Measurements from ENCODE around the gene VWC2L.

Gene VWC2L

DNA sequence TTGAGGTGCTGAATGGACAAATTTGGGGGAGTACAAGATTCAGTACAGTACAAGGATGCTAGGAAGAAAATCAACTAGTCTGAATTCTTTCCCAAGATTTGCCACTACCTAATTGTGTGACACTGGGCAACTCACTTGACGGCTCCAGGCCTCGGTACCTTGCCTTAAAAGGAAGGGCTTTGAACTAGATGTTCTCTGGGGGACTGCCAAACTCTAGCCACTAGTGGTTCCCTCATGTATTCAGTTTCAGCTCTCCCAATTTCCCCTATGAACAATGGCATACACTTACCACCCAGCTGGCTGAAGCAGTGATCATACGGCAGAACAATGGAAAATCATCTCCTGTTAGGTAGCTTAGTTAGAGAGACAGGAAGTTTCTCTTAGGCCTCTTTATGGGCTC lies 73.4 kb downstream of the VWC2L start:
- ATAC-seq (replicated peaks) (no peak), DNase-seq (no peak)
- Mint-ChIP-seq H3K36me3 (ENCODE audit: insufficient read depth) (no peaks in the 10 kb centered on the region), H3K9me3 (peaks cover 2 to 7% of the 10 kb centered on the region in 2 donors), H3K4me1 (ENCODE audit: low read depth in 2 of 2) (no peaks in the 10 kb centered on the region), H3K27me3 (no peaks in the 10 kb centered on the region), H3K27ac (no peak overlapping the region), H3K4me3 (no peak overlapping the region)

GRCh38 chr2:214484701-214485100 lies 73.8 kb downstream of the VWC2L start:
- Mint-ChIP-seq H3K4me3 (no peak overlapping the region), H3K27ac (no peak overlapping the region), H3K36me3 (ENCODE audit: insufficient read depth) (no peaks in the 10 kb centered on the region), H3K9me3 (peaks cover 2 to 7% of the 10 kb centered on the region in 2 donors), H3K27me3 (no peaks in the 10 kb centered on the region), H3K4me1 (ENCODE audit: low read depth in 2 of 2) (no peaks in the 10 kb centered on the region)
- DNase-seq (no peak), ATAC-seq (replicated peaks) (no peak)

GRCh38 chr2:214489181-214489580 lies 78.3 kb downstream of the VWC2L start:
- Mint-ChIP-seq H3K9me3 (peaks cover 2 to 17% of the 10 kb centered on the region in 2 donors), H3K36me3 (ENCODE audit: insufficient read depth) (no peaks in the 10 kb centered on the region), H3K27ac (no peak overlapping the region), H3K4me1 (ENCODE audit: low read depth in 2 of 2) (no peaks in the 10 kb centered on the region), H3K4me3 (no peak overlapping the region), H3K27me3 (peaks cover 0 to 10% of the 10 kb centered on the region in 2 donors)
- ATAC-seq (replicated peaks) (no peak), DNase-seq (no peak)

DNA sequence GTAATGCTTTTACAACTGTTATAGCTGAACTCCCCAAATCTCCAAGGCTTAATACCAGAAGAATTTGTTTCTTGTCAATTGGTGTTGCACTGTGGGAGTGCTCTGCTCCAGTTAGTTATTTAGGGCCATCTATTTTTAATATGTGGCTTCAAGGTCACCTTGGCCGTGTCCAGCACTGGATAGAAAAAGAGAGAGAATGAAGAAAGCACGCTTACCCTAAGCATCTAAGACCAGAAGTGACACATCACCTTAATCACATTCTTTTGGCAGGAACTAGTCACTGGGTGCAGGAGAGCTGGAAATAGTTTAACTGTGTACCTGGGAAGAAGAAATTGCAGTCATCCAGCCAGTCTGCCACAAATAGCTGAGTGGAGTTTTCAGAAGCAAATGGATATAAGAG lies 78.8 kb downstream of the VWC2L start:
- Mint-ChIP-seq H3K4me3 (no peak overlapping the region), H3K9me3 (peaks cover 0 to 17% of the 10 kb centered on the region in 2 donors), H3K36me3 (ENCODE audit: insufficient read depth) (no peaks in the 10 kb centered on the region), H3K27me3 (peaks cover 0 to 10% of the 10 kb centered on the region in 2 donors), H3K4me1 (ENCODE audit: low read depth in 2 of 2) (no peaks in the 10 kb centered on the region), H3K27ac (no peak overlapping the region)
- ATAC-seq (replicated peaks) (no peak), DNase-seq (no peak)

GRCh38 chr2:214492152-214492551 lies 81.3 kb downstream of the VWC2L start:
- Mint-ChIP-seq H3K27ac (no peak overlapping the region), H3K4me1 (ENCODE audit: low read depth in 2 of 2) (no peaks in the 10 kb centered on the region), H3K9me3 (peaks cover 0 to 15% of the 10 kb centered on the region in 2 donors), H3K36me3 (ENCODE audit: insufficient read depth) (no peaks in the 10 kb centered on the region), H3K27me3 (peaks cover 0 to 10% of the 10 kb centered on the region in 2 donors), H3K4me3 (no peak overlapping the region)
- ATAC-seq (replicated peaks) = no peak
- no peak for DNase-seq

DNA sequence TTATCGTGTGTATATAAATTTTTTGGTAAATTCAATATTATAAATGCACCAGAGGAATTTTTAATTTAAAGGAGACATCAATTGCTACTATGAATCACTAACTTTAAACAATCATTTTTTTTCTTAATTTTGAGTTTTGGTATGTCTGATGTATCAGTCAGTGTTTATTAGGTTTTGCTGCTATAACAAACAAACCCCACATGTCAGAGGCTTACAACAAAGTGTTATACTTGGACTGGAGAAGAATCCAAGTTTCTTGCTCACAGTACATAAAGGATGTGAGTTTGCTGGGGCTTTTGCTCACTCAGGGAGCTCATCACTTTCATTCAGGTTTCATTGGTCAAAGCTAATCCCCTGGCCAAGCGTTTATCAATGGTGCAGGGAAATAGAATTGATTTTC lies 81.8 kb downstream of the VWC2L start:
- no peak overlapping the region for H3K4me3 Mint-ChIP-seq
- H3K36me3 Mint-ChIP-seq (ENCODE audit: insufficient read depth) = no peaks in the 10 kb centered on the region
- H3K27me3 Mint-ChIP-seq = peaks cover 0 to 10% of the 10 kb centered on the region in 2 donors
- no peaks in the 10 kb centered on the region for H3K4me1 Mint-ChIP-seq (ENCODE audit: low read depth in 2 of 2)
- no peak overlapping the region for H3K27ac Mint-ChIP-seq
- DNase-seq (no peak), ATAC-seq (replicated peaks) (no peak)
- H3K9me3 Mint-ChIP-seq = peaks cover 0 to 11% of the 10 kb centered on the region in 2 donors

DNA sequence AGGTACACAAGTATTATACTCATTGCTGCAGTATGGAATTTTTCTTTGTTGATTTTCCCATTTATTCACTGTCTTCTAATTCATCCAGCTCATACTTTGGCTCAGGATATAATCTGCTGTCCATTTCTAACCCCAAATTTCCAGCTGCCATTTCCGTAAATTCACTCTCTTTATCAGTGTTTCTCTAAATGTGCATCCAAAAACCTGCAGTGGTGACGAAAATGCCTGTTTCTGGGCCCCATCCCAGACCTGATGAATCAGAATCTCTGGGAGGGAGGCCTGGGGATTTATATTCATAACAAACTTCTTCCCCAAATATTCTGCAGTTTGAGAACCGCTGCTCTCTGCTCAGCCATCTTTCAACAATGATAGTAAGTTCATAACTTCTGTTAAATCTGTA lies 86.6 kb downstream of the VWC2L start:
- Mint-ChIP-seq H3K4me1 (ENCODE audit: low read depth in 2 of 2) (no peaks in the 10 kb centered on the region), H3K9me3 (no peaks in the 10 kb centered on the region), H3K27me3 (no peaks in the 10 kb centered on the region), H3K36me3 (ENCODE audit: insufficient read depth) (no peaks in the 10 kb centered on the region), H3K4me3 (no peak overlapping the region), H3K27ac (no peak overlapping the region)
- ATAC-seq (replicated peaks) (no peak), DNase-seq (no peak)

DNA sequence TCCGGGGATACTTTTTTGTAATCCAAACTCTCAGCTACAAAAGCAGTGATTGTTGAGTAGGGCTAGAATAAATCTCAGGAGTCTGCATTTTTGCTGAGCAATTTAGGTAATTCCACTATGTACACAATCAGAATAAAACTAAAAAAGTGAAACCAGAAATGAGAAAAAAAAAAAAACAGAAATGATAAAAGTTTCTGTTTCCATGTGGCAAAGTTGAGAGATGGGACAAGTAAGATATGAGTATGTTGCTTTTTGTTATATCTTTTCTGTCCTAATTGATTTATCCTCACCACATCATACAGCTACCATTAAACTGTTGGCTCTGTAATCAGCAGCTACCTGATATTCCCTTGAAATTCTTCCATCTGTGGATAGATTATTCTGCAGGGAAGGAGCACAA lies 92.7 kb downstream of the VWC2L start:
- DNase-seq = no peak
- H3K4me3 Mint-ChIP-seq = no peak overlapping the region
- H3K9me3 Mint-ChIP-seq = no peaks in the 10 kb centered on the region
- H3K4me1 Mint-ChIP-seq (ENCODE audit: low read depth in 2 of 2) = no peaks in the 10 kb centered on the region
- ATAC-seq (replicated peaks) = no peak
- no peak overlapping the region for H3K27ac Mint-ChIP-seq
- H3K27me3 Mint-ChIP-seq = no peaks in the 10 kb centered on the region
- H3K36me3 Mint-ChIP-seq (ENCODE audit: insufficient read depth) = no peaks in the 10 kb centered on the region

DNA sequence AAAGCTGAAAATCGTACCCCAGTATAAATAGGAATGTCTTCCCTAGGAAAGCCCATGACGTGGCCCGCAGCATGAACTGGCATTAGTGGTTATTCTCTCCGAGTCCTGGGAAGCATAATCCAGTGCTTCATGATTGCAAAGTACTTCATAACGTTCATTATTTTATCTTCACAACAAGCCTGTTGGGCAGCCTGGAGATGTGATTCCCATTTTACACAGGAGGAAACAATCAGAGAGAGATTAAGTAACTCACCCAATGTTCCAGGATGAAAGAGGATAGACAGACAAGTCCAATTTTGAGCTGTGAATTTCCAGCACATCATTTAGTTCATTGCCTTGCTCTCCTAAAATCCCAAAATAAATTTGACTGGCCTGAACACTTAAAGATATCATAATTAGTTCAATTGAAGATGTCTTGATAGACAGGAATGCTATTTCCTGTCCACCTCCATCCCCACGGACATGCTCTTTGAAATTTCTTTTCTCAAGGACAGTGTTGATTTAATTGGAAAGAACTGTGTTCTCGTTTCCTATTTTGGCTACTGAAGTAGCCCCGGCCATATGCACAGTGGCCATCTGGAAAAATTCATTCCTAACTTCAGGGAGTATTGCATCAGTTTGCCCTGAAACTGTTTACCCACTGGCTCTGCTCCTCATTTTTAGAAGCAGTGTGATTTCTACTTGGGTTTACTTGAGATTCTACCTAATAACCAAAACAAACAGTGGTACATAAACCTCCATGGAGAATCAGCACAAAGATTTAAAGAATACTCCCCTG lies 93.9 kb downstream of the VWC2L start:
- no peaks in the 10 kb centered on the region for H3K27me3 Mint-ChIP-seq
- ATAC-seq (replicated peaks) (no peak), DNase-seq (no peak)
- H3K36me3 Mint-ChIP-seq (ENCODE audit: insufficient read depth) = no peaks in the 10 kb centered on the region
- H3K4me1 Mint-ChIP-seq (ENCODE audit: low read depth in 2 of 2) = no peaks in the 10 kb centered on the region
- H3K4me3 Mint-ChIP-seq = no peak overlapping the region
- no peaks in the 10 kb centered on the region for H3K9me3 Mint-ChIP-seq
- H3K27ac Mint-ChIP-seq = no peak overlapping the region

DNA sequence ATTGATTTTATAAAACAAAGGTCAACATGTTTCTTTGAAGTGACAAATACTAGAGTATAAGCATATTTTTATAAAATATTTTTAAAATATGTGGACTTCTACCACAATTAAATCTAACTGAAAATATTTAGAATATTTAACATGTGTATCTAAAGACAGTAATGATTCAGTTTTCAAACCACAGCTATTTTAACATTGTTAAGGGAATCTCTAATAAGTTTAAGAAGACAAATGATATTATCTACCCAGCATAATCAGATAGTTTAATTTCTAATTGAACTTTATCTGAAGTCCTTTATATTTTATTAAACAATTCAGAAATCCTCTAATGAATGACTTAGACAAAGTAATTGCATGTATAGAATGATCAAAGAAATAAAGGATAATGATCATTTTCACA lies 96.2 kb downstream of the VWC2L start:
- H3K9me3 Mint-ChIP-seq = no peaks in the 10 kb centered on the region
- no peak for DNase-seq
- H3K36me3 Mint-ChIP-seq (ENCODE audit: insufficient read depth) = peaks cover 3% of the 10 kb centered on the region
- no peak overlapping the region for H3K27ac Mint-ChIP-seq
- no peaks in the 10 kb centered on the region for H3K4me1 Mint-ChIP-seq (ENCODE audit: low read depth in 2 of 2)
- no peak for ATAC-seq (replicated peaks)
- H3K4me3 Mint-ChIP-seq = no peak overlapping the region
- H3K27me3 Mint-ChIP-seq = no peaks in the 10 kb centered on the region

DNA sequence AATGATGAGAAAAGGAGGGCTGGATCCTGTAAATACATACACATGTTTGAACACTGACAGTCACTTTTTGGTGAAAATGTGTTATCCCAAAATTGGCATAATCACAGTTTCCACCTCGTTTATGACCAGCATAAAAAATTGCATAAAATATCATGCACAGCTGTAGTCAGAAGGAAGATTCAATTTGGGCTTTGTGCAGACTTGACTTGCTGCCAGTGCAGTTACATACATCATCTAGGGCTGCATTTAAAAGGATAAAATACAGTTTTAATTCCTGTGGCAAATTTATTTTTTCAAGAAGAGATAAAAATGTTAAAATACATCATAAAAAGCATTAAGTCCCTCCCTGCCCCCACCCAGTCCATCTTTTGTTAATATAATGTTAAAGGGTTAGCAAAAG lies 103.8 kb downstream of the VWC2L start:
- H3K4me1 Mint-ChIP-seq (ENCODE audit: low read depth in 2 of 2) = no peaks in the 10 kb centered on the region
- H3K4me3 Mint-ChIP-seq = no peak overlapping the region
- H3K27ac Mint-ChIP-seq = no peak overlapping the region
- H3K9me3 Mint-ChIP-seq = no peaks in the 10 kb centered on the region
- peaks cover 3% of the 10 kb centered on the region for H3K36me3 Mint-ChIP-seq (ENCODE audit: insufficient read depth)
- no peaks in the 10 kb centered on the region for H3K27me3 Mint-ChIP-seq
- no peak for DNase-seq
- no peak for ATAC-seq (replicated peaks)

GRCh38 chr2:214515111-214515510 lies 104.3 kb downstream of the VWC2L start:
- Mint-ChIP-seq H3K27me3 (no peaks in the 10 kb centered on the region), H3K4me3 (no peak overlapping the region), H3K9me3 (no peaks in the 10 kb centered on the region), H3K4me1 (ENCODE audit: low read depth in 2 of 2) (no peaks in the 10 kb centered on the region), H3K27ac (no peak overlapping the region), H3K36me3 (ENCODE audit: insufficient read depth) (peaks cover 3% of the 10 kb centered on the region)
- no peak for DNase-seq
- ATAC-seq (replicated peaks) = no peak

DNA sequence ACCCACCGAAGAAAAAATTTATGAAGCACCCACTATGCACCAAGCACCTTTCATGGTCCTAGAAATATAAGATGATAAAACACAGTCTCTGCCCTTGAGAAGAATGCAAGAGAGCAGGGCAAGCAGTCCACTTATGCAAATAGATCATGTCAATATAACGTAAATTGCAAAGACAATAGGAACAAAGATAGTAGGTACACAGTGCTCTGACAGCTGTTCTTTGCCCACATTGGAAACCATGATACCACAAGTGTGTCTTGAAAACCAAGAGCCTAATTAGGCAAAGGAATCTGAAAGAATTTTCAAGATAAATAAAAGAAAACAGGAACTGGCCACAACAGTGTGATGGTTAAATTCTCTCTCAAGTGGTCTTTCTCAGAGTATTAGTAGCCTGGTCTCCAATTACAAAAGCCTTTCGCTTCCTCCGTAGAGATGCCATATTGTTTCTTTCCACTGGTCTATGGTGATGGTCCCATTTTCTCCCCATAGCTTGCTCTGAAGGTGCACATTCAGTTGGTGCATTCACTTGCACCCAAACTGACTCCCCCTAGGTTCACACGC lies 108.5 kb downstream of the VWC2L start:
- ATAC-seq (replicated peaks) (no peak), DNase-seq (no peak)
- Mint-ChIP-seq H3K36me3 (ENCODE audit: insufficient read depth) (no peaks in the 10 kb centered on the region), H3K27me3 (no peaks in the 10 kb centered on the region), H3K27ac (no peak overlapping the region), H3K4me1 (ENCODE audit: low read depth in 2 of 2) (no peaks in the 10 kb centered on the region), H3K4me3 (no peak overlapping the region), H3K9me3 (no peaks in the 10 kb centered on the region)

- Mint-ChIP-seq H3K4me1 (ENCODE audit: low read depth in 2 of 2) (no peaks in the 10 kb centered on the region), H3K9me3 (no peaks in the 10 kb centered on the region), H3K27me3 (peaks cover 0 to 9% of the 10 kb centered on the region in 2 donors), H3K4me3 (no peak overlapping the region), H3K27ac (no peak overlapping the region), H3K36me3 (ENCODE audit: insufficient read depth) (no peaks in the 10 kb centered on the region)
- no peak for DNase-seq
- no peak for ATAC-seq (replicated peaks)
These were observed 118.2 kb downstream of the VWC2L start for GRCh38 chr2:214529021-214529420.
